GM18909 (cell line): ENCODE data around the gene RUFY1.
"Not testable (repeated sequence)": the region's sequence is repeated elsewhere in the genome, so short reads cannot be mapped to it uniquely, and the experiment has no call there.

Source experiments
- ATAC-seq: cut with Tn5 transposase; IDR thresholded peaks from one replicate; pipeline ENCODE4 v1.9.1; 2021; ENCODE audit warnings: mild to moderate bottlenecking; ENCODE audit not compliant: unreplicated experiment, poor library complexity

The RUFY1 gene

GRCh38 chr5:179534431-179534830 lies 15.9 kb upstream of the RUFY1 start:
- ATAC-seq, result no peak

GRCh38 chr5:179536676-179537075 lies 13.7 kb upstream of the RUFY1 start:
- no peak for ATAC-seq

DNA sequence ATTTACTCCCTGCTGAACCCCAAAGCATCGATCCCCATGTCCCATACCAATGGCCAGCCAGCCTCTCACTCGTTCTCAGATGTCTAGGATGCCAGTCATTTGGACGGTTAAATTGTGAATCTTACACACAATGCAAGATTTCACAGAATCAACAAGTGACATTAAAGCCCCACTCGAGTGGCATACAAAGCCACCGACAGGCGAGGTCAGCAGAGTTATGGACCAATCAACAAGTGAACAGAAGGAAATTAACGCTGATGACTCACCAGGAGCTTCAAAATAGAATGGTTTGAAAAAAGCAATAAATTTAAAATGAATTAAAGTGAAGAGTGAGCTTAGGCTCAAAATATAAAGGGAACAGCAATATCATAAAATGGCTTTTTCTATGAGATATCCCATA lies 8.2 kb upstream of the RUFY1 start:
- no peak for ATAC-seq

GRCh38 chr5:179543275-179543674 lies 7.1 kb upstream of the RUFY1 start:
- not testable (repeated sequence) for ATAC-seq

GRCh38 chr5:179553006-179553405 lies 2.7 kb downstream of the RUFY1 start:
- ATAC-seq, result no peak

DNA sequence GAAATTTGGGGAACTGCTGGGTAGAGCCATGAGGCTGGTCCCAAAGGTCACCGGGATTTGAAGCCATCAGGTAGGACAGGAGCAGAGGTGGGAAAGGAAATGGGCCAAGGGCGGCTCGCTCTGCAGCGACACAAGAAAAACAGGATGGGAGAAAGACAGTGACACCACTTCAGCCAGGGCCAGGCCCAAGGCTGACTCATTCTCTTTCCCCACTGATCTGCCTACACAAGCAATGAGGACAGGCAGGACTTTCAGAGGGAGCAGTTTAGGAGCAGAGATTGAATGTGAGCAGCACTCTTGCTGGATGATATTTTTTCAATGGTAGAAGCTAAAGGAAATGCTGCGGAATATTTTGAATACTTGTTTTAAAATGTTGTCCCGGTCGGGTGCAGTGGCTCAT lies 3.5 kb downstream of the RUFY1 start:
- ATAC-seq, result no peak

- ATAC-seq, result no peak
Measured at GRCh38 chr5:179554981-179555380, 4.6 kb downstream of the RUFY1 start.

DNA sequence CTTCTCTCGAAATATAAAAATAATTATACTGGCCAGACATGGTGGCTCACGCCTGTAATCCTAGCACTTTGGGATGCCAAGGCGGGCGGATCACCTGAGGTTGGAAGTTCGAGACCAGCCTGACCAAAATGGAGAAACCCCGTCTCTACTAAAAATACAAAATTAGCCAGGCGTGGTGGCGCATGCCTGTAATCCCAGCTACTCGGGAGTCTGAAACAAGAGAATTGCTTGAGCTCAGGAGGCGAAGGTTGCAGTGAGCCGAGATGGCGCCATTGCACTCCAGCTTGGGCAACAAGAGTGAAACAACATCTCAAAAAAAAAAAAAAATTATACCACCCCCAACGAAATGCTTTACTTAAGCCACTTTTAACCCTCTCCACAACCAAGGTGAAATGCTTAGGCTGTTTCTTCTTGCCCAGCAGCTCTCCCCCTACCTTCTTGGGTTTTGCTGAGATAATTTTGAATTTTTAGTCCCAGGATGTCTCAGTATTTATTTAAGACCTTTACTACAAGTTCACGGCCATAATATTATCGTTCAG lies 8.0 kb downstream of the RUFY1 start:
- not testable (repeated sequence) for ATAC-seq

GRCh38 chr5:179558932-179559283 lies 8.6 kb downstream of the RUFY1 start:
- no peak for ATAC-seq

- peak; percentile 99 for ATAC-seq
Measured at GRCh38 chr5:179559284-179560252, 9.2 kb downstream of the RUFY1 start.

GRCh38 chr5:179564526-179564925 lies 14.2 kb downstream of the RUFY1 start:
- no peak for ATAC-seq

- ATAC-seq, result no peak
Measured at GRCh38 chr5:179568721-179569120, 18.4 kb downstream of the RUFY1 start.

DNA sequence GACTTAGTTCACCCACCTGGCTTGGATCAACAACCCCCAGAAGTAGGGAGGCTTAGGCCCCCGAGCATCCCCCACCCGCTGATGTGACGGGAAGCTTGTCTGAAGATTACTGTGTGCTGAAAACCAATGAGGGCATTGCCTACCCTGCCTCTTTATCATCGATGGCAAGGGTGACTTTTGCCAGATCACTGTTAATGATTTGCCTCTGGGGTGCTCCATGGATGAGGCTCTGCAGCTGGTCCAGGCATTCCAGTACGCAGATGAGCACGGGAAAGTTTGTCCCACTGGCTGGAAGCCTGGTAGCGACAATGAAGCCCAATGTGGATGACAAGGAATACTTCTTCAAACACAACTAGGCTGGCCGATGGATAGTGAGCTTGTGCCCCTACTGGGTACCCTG lies 22.0 kb downstream of the RUFY1 start:
- no peak for ATAC-seq

DNA sequence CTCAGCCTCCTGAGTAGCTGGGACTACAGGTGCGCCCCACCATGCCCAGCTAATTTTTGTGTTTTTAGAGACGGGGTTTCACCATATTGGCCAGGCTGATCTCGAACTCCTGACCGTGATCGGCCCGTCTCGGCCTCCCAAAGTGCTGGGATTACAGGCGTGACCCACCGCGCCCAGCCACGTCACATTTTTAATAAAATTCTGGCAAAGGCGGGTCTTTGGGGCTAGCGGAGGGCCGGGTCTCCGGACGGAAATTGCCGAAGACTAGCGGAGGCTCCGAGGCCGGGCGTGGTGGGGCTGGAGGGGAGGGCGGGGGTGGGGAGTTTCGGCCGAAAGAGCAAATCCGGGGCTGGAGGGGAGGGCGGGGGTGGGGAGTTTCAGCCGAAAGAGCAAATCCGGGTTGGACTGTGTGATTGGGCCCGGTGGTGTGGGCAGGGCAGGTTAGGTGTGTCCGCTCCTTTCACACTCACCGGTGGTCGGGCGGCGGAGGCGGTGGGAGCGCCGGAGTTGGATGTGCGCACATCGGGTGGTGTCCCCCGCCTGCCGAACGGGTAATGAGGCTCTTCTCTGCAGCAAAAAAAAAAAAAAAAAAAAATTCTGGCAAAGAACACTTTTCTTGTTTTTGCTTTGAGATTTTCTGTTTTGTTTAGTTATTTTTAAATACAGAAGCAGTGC lies 27.1 kb downstream of the RUFY1 start:
- ATAC-seq, result no peak

DNA sequence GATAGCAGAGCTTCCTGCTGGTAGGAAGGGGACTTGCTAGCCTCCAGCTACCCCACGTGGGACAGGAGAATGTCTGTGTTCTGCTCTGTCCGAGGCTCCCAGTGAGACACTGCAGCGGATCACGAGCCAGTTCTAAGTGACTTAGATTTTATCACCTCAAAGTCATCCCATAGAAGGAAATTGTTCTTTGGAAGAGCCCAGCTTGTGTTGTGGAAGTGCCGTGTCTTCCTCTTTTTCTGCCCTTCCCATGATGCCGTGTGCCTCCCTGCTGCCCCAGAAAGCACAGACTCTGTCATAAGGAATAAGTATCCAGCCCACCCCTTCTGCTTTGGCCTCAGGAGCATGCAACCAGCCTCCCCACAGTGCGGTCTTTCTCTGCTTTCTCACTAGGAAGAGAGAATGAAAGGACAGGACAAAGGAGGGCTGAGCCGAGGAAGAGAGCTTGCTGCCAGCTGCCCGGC lies 35.6 kb downstream of the RUFY1 start:
- ATAC-seq, result no peak

DNA sequence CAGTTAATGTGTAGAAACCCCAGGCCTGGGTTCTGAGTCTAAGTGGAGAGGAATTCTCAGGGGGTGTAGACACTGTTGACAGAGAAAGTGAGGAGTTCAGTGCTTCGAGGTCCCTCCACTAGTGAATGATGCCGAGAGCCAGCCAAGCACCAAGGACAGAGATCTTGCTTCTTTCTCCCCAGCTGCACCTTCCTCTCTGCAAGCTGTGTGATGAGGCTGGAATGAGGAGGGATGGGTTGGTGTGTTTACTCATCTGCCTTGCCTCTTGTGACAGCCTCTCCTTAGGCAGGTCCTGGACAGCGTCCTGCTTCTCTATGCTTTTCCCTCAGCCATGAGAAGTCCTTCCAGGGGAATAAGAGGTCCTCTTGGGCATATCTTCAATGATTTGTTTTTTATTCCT lies 37.8 kb downstream of the RUFY1 start:
- no peak for ATAC-seq

- ATAC-seq, result no peak
Measured at GRCh38 chr5:179595916-179596315, 45.6 kb downstream of the RUFY1 start.

DNA sequence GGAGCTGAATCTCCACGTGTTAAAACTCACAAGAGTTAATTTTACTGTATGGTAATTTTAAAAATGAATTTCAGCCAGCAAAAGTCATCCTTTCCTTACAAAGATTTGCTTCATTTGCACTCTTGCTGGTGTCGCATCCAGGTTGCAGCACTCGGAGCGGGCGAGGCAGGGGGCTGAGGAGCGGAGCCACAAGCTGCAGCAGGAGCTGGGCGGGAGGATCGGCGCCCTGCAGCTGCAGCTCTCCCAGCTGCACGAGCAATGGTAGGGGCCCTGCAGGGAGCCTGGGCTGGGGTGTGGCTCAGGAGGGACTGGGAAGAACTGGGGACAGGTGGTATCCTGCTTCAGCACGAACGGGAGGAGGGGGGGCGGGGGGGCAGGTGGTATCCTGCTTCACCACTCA lies 46.1 kb downstream of the RUFY1 start:
- ATAC-seq, result no peak

DNA sequence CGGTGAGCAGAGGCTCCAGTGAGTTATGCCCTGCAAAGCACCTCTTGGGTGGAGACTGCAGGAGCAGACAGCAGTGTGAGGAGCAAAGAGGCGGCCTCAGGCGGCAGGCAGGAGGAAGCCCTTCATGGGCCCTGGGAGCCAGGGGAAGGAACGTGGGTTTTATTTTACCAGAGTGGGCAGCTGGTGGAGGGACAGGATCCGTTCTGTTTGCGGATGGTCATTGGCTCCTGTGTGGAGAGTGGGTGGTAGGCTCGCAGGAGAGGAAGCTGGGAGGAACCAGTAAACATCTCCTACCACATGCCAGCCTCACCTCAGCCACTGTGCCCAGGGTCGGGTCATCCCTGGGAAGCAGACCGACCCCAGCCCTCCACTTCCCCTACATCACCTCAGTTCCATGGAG lies 48.7 kb downstream of the RUFY1 start:
- no peak for ATAC-seq

DNA sequence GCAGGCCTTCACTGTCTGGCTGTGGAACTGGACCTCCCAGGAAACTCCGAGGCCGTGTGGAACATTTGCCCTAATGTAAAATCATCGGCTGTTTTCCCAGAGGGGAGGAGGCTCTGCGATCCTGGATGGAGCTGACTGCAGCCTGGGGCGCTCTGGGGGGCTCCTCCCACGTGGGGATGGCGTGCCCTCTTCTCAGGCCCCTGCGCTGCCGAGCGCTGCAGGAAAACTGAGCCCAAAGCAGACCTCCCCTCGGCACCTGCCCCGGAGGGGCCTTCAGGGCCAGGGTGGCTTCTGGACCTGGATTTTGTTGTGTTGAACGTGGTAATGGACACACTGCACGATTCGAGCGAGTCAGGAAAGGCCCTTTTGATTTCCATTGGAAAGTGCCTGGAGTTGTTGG lies 49.2 kb downstream of the RUFY1 start:
- ATAC-seq, result no peak

DNA sequence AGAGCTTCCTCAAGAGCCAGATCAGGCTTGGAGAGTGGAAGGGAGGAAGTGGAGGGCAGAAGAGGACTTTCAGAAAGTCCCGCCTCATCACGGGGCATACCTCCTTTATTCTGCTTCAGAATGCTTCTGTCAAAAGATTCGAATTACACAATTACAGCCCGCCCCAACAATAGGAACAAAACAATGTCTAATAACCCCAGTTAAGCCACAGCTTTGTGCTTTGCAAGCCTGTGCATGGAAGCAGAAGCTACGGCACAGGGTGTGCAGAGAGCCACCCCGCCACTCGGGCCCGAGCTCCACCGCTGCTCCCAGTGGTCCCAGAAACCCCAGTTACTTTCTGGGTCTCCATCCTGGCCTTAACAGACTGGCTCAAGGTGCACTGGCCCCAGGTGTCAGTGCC lies 49.6 kb downstream of the RUFY1 start:
- ATAC-seq, result no peak
